HepG2 (cell line): ENCODE data around the gene FBXO7. TPM values are rescaled to one million over a fixed set of nuclear protein-coding genes. Genes with fewer than 3 reads are reported as not detected.

Experiments
- FOXO1 ChIP-seq: sonication (generic); formaldehyde crosslinking; IDR thresholded peaks from 2 replicates; pipeline ENCODE4 v1.4.0; 2020; ENCODE audit warnings: missing genetic modification reagents
- ISX ChIP-seq: sonication (generic); formaldehyde crosslinking; conservative IDR thresholded peaks from 2 replicates; pipeline ENCODE4 v1.5.0; 2020; ENCODE audit warnings: missing genetic modification reagents
- MED1 ChIP-seq: sonication (generic); formaldehyde crosslinking; IDR thresholded peaks from 2 replicates; pipeline ENCODE4 v1.4.0; 2020; ENCODE audit warnings: missing genetic modification reagents
- NPAS2 ChIP-seq: sonication (generic); formaldehyde crosslinking; IDR thresholded peaks from 2 replicates; pipeline ENCODE4 v1.8.0; 2022; ENCODE audit warnings: mild to moderate bottlenecking, missing genetic modification reagents, borderline replicate concordance
- NR2F6 ChIP-seq, 2 experiments: IDR thresholded peaks; 2 replicates each; pipeline ENCODE4 v1.6.1; 2016; ENCODE audit warnings: antibody characterized with exemption in 1 of 2, mild to moderate bottlenecking in 1 of 2
- TARDBP ChIP-seq: sonication (generic); formaldehyde crosslinking; IDR thresholded peaks from 2 replicates; pipeline ENCODE4 v1.8.0; 2022; ENCODE audit warnings: mild to moderate bottlenecking, missing genetic modification reagents
- TBX2 ChIP-seq: sonication (generic); formaldehyde crosslinking; IDR thresholded peaks from 2 replicates; pipeline ENCODE4 v1.5.0; 2020; ENCODE audit warnings: missing genetic modification reagents, mild to moderate bottlenecking, borderline replicate concordance
- ZNF292 ChIP-seq: sonication (generic); formaldehyde crosslinking; IDR thresholded peaks from 2 replicates; pipeline ENCODE4 v1.8.1; 2022; ENCODE audit warnings: mild to moderate bottlenecking, low read depth, missing genetic modification reagents, borderline replicate concordance
- ZNF318 ChIP-seq: sonication (generic); formaldehyde crosslinking; IDR thresholded peaks from 2 replicates; pipeline ENCODE4 v1.4.0; 2020; ENCODE audit warnings: mild to moderate bottlenecking, missing genetic modification reagents
- ZNF570 ChIP-seq: sonication (generic); formaldehyde crosslinking; IDR thresholded peaks from 2 replicates; pipeline ENCODE4 v1.4.0; 2020; ENCODE audit warnings: mild to moderate bottlenecking, missing genetic modification reagents, borderline replicate concordance
- ZNF790 ChIP-seq: sonication (generic); formaldehyde crosslinking; IDR thresholded peaks from 2 replicates; pipeline ENCODE4 v1.8.0; 2022; ENCODE audit warnings: missing genetic modification reagents, mild to moderate bottlenecking, borderline replicate concordance
- ZNF878 ChIP-seq: sonication (generic); formaldehyde crosslinking; IDR thresholded peaks from 2 replicates; pipeline ENCODE4 v1.8.1; 2023; ENCODE audit warnings: mild to moderate bottlenecking, missing genetic modification reagents, moderate library complexity
- polyA plus RNA-seq, 8 experiments: library from polyadenylated mRNA; depleted of rRNA in 3 of 8; stranded (reverse) in 7 of 8; unstranded in 1 of 8; fragments of >200 nt; fragmentation: Illumina TruSeq in 4 of 8; extraction: Trizol in 4 of 8; gene quantifications; 2 replicates each; pipeline versions ENCODE4 v1.2.1 to v1.2.3, GENCODE V29; 2011 to 2016; ENCODE audit warnings: low read depth in 4 of 8, missing spikeins in 1 of 8, mixed read lengths in 1 of 8; ENCODE audit not compliant: insufficient read depth in 1 of 8
- total RNA-seq, 5 experiments: library from RNA; depleted of rRNA; stranded (reverse); fragments of >200 nt; fragmentation: Illumina TruSeq; extraction: Trizol; gene quantifications; 2 replicates each; pipeline ENCODE4 v1.2.3, GENCODE V29; 2016; ENCODE audit warnings: low read depth in 1 of 5
- TF ChIP-seq, protein P1 (sequence below): sonication (generic); formaldehyde crosslinking; IDR thresholded peaks from 2 replicates; pipeline ENCODE4 v1.4.0; 2020; ENCODE audit warnings: missing genetic modification reagents, borderline replicate concordance

The FBXO7 gene
- total and polyA plus RNA-seq, 2 of the 13 experiments (the other 11 are each of a cell fraction or from before 2014, with no cell fraction given) = 105 to 172 TPM

- TF ChIP-seq ZNF318 (CRISPR knock-in tag) (no peak), ZNF878 (no peak), NR2F6 (IDR thresholded peaks at IDR 0.05) (peak; percentile 60), NR2F6 (CRISPR knock-in tag; IDR thresholded peaks at IDR 0.05) (no peak), ISX (CRISPR knock-in tag) (no peak), FOXO1 (CRISPR knock-in tag) (no peak; the same call in 1 of the 2 replicates), TBX2 (CRISPR knock-in tag) (no peak), NPAS2 (no peak), TARDBP (CRISPR knock-in tag) (no peak), ZNF570 (CRISPR knock-in tag) (no peak), MED1 (peak; percentile 26; the same call in 1 of the 2 replicates), ZNF790 (CRISPR knock-in tag) (no peak), ZNF292 (CRISPR knock-in tag) (no peak)
- TF ChIP-seq, protein P1, sequence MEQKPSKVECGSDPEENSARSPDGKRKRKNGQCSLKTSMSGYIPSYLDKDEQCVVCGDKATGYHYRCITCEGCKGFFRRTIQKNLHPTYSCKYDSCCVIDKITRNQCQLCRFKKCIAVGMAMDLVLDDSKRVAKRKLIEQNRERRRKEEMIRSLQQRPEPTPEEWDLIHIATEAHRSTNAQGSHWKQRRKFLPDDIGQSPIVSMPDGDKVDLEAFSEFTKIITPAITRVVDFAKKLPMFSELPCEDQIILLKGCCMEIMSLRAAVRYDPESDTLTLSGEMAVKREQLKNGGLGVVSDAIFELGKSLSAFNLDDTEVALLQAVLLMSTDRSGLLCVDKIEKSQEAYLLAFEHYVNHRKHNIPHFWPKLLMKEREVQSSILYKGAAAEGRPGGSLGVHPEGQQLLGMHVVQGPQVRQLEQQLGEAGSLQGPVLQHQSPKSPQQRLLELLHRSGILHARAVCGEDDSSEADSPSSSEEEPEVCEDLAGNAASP = peak; percentile 47; the same call in 1 of the 2 replicates
These were observed 1.9 kb downstream of the FBXO7 start (continued) for GRCh38 chr22:32476281-32477195.
